ENCODE results near the gene KIF3A.

KIF3A gene

DNA sequence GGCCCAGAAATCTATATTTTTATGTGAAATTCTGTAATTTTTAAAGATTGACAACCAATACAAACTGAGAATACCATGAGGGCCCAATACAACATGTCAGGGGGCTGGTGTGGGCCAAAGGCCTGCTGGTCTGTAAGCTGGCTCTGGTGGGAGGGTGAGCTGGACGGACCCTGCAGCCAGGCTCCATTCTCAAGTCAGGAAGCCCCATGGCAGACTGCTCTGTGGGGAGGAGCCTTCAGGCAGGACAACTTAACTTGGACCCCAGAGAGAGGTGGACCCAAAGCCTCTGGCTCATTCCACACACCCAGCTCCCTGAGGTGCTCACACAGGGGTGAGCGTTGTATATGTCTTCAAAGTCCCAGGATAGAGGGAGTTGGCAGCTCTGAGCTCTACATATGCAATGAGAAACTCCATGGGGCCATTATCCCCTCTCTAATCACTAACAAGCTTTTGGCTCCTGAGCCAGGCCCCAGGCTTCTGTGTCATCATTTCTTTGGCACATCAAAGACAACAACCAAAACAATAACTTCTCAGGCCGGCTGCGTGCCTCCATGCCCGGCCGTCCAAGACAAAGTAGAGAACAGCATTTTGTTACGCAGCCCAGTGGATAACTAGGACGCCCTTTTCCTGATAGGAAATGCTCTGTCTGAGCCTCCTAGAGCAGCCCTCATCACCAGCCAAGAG lies 33.3 kb upstream of the KIF3A start:
- ATAC-seq (no peak), DNase-seq (no peak)

DNA sequence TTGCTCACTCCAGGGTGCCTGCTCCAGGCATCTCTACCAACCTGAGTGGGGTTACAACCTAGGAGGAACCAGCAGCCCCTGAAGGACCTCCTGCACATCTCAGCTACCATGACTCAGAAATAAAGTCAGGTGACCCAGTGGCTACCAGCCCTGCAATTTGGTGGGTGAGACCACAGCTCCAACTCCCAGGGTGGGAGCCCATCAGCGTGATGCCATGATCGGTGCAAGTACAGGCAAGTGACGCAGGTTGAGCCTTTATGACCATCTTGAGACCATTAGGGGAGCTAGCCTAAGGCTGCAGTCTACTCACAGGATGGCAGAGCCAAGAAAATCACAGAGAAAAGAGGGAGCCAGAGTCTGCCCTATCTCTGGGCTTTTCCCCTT lies 31.1 kb upstream of the KIF3A start:
- DNase-seq (no peak), ATAC-seq (no peak)

DNA sequence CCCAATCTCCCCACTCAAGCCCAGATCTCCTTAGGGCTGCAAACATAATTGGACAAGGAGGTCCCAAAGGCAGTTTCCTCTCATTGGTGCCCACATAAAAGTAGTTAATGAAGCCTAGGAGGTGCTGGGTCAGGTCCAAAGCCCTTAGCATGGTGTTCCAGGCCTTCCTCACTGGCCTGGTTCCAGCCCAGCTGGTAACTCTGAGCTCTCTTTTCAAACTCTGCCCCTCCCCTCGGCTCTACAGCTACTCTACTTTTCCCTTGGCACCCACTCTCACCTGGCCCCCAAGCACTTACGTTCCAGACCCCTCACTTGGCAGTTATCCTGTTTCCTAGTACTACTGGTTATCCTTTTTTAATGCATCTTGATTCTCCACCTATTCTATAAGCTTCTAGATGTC lies 29.8 kb upstream of the KIF3A start:
- ATAC-seq (no peak), DNase-seq (no peak)

DNA sequence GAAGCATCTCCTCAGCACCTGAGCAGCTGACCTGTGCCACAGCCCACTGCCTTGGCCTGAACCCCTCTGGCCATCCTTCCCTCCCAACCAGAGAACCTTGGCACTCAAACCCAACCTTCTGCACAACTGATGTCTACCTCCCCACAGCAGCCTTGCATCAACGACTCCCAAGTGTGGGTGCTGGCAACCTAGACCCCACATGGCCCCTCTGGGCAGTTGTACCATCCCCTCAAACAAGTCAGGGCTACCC lies 29.4 kb upstream of the KIF3A start:
- ATAC-seq (no peak), DNase-seq (no peak)

DNA sequence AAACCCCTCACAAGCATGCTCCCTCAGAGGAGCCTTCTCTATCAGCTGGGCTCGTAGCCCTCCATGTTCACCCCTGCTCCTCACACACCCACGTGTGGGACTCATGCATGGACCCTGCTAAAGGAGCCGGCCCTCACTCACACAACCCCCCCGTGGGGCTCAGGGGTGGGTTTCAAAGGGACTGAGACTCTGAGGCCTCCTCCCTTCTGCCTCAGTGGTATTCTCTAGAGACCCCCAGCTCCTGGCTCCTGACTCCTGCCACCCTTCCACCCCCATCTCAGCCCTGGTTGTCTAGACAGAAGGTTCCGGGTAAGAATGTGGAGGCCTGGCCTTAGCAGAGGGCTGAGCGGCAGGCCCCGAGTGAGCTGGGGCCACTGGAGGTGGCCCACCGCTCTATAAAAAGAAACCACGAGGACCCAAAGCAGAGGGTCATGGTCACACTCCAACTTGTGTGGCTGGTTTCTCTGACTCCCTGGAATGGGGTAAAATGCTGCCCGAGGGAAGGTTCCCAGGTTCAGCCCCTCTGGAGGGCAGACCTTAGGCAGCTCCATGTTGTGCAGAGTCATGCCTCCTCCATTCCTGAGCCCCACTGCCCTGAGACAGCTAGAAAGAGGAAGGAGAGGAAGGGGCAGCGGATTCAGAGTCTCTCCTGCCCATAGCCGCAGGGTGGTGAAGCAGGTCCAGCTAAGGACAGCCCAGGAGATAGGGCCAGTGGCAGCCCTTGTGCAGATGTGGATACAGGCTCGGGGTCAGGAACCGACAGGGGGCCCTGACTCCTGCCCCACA lies 28.9 kb upstream of the KIF3A start:
- DNase-seq (no peak), ATAC-seq (no peak)

DNA sequence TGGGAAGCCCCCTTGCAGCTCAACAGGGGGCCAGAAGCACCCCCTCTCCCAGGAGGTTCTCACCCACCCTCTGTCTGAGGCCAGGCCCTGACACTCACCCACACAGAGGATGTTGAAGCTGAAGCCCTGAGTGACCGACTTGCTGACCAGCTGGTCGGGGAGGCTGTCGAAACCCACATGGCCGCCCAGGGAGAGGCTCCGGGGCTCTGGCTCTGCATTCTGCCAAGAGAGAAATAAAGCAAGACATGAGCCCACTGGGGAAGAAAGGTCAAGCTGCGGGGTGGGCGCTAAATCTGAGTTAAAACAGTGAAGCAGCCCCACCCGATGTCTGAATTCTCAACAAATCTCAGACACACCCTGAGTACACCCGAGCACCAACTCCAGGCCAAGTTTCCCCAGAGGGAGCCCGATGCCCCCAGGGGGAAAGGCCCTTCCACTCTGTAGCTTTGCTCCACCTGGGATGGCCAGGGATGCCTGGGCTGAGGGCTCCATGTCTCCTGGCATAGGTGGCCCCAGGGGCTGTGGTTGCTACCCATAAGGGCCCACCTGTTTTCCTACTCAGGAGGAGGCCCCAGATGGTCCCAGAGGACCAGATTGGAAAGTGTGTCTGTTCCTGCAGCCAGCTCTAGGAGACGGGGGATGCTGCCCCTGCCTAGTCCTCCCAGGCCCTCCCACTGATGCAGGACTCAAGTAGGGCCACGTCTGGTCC lies 28.1 kb upstream of the KIF3A start:
- no peak for ATAC-seq

DNA sequence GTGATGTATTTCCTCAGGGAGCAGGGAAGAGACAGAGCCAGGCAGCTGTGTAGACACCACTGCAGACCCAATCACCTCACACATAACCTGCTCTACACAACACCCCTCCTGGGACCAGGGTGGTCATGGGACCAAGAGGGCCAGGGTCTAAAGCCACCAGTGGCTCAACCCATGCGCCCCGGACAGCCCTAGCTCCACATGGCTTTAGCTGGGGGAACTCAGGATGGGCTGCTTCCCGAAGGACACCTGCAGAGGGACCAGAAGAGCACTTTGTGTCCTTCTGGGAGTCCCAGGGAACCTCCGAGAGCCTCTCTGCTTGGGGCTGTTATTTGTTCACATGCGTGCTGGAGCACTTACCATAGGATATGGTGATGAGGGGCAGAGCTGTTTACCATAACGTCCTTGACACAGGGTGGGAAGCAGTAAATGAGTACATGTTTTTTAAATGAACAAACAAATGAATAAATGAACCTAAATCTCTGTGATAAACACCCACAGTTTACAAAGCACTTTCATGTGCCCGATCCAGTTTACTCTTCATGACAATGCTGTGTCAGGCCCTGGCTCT lies 27.4 kb upstream of the KIF3A start:
- no peak for ATAC-seq

More for the DNA sequence above, 28.1 kb upstream of the KIF3A start:
- DNase-seq = no peak

DNA sequence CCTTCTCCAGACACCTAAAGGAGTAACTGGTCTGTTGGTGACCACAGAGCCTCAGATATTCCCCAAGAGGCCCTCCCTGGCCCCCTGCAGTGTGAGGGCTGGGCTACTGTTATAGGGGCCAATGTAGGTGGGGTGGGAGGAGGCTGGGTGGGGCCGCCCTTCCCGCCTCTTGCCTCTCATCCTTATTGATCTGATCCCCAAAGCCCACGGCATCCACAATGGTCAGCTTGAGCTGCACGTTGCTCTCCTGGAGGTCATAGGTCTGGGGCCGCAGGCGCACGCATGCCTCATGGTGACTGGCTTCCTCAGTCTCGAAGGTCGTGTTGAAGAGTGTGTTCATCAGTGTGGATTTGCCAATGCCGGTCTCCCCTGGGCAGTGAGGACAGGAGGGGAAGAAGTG lies 26.7 kb upstream of the KIF3A start:
- DNase-seq (no peak), ATAC-seq (no peak)

More for the DNA sequence above, 27.4 kb upstream of the KIF3A start:
- DNase-seq = no peak

DNA sequence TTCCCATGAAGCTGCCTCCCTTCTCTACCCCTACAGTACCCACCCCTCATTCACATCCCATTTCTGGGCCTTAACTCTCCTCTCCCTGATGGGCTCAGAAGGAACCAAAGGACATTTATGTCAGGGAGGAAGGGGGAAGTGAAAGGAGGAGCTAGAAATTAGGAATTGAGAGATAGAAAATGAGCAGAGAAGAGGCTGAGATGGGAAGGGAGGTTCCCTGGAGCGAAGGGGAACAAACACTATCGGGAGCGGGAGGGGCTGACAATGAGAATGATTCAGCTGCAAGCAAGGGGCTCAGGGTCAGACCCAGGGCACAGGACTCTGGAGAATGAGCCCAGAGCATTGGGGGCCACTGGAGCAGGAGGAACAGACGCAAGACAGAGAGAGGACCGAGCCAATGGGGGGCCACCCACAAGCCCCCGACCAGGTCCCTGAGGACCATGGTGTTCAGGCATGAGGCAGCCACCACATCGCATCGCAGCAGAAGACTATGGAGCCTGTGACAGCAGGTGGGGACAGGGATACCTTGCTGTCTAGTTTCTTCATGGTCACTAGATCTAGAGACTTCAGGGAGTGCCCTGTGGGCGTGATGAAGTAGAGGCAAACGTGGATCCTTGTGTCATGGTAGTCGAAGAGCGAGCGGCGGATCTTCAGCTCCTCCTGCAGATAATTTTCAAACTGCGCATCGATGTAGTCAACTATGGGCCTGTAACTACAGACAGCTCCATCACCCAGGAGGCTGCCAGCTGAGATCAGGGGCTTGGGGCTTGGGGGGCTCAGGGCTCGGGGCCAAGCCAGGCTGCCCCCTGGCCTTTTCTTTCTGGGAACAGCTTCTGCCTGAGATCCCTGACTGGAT lies 26.1 kb upstream of the KIF3A start:
- ATAC-seq = no peak
- DNase-seq = no peak

DNA sequence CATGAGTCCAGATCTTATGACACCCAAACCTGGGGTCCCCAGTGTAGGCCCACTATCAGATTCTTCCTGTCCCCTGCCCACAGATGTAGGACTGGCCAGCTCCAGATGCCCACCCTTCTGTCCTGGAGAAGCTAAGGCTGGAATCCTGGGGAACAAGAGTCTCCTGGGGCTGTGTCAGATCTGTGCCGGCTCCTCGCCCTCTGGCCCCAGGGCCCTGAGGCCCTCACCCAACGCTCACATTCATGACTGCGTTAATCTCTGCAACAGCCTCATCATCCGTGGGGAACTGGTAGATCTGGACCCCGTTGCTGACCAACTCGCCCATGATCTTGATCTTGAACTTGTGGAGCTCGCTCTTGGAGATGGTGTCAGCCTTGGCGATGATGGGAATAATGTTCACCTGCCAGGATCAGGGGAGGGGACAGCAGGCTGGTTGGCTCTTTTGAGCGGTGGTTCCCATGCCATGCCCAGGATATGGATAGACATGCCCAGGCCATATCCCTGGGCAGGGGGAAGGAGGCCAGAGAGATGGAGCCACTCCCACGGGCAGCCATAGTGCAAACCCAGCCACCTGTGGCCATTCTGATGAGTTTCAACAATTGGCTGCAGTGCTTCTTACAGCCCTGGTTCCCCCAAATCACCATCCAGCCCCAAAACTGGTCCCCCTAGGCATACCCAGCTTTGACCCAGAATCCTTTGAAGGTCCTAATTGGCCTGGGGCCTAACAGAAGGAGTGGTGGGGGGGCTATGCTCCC lies 25.1 kb upstream of the KIF3A start:
- no peak for ATAC-seq

DNA sequence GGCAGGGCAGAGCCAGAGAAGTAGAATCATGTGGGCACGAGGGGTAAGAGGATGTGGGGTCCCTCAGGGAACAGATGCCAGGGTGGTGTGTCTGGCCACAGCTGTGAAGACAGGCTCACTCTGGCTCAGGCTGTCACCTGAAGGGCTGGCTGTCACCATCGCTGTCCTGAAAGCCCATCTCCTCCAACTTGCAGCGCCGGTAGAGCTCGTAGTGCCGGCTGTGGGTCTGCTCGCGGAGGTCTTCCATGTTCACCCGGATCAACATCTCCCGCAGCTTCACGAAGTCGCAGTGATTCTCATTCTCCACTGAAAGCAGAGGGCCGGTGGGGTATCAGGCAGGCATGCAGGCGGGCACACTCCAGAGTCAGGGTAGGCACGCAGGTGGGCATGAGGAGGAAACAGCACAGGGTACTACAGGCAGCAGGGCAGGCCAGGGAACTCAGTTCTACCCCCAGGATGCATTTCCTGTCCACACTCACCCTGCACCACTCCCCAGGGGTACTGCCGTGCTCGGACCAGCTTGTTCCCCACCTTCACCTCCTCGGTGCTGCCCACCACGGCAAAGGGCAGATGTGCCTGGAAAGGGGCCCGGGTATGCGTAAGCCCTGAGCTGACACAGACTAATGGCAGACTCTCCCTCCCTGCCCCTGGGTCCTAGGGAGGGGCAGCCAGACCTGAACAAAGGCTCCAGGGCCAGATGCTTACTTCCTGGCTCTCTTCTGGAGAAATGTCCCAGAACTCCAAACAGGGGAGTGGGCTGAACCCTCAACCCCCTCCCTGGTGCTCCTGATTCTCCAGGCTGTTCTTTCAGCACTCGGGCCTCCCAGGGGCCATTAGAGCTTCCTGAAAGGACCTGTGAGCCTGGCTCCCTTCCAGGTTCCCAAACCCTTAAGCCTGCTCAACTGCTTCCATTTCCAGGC lies 24.2 kb upstream of the KIF3A start:
- no peak for ATAC-seq
- no peak for DNase-seq

More for the DNA sequence above, 25.1 kb upstream of the KIF3A start:
- DNase-seq = no peak

DNA sequence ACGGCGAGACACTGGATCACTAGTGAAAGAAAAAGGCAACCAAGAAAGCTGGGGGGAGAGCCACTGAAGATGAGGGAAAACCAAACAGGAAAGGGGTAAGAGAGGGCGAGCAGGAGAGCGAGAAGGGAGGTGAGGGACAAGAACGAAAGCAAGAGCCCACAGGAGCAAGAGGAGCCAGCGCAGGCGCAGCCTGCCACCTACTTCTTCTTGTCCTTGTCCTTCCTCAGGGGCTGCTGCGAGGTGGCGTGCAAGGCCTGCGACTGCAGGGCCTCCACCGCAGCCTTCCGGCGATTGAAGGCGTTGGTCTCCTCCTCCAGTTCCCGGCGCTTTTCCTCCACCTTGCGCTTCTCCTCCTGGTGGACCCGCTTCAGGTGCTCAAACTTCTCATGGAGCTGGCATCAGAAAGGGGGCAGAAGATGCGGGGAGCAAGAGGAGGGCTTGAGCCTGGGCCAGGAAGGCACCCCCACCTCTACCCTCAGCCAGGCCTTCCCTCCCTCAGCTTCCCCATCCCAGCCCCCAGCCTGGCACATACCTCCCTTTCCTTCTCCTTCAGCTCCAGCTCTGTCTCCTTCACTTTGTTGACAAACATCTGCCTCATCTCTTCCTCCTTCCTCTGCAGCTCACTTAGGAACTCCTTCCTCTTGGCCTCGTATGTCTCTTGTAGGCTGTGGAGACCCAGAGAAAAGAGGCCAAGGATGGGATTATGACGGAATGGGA lies 23.4 kb upstream of the KIF3A start:
- ATAC-seq = no peak
- no peak for DNase-seq

DNA sequence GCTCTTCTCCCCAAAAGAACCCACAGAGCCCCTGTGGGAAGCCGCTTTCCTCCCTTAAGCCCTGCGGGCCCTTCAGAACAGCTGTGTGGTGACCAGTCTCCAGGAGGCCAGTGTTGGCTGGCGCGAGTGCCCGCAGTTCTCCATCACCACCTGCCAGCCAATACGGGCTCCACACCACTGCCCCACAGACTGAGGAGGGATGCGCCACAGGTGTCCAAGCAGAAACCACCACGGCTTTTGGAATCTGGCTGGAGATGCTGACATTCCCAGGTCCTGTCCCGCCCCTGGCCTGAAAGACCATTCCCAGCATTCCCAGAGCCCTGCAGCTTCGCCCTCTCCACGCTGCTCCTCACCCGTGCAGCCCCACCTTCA lies 22.7 kb upstream of the KIF3A start:
- ATAC-seq (no peak), DNase-seq (no peak)

DNA sequence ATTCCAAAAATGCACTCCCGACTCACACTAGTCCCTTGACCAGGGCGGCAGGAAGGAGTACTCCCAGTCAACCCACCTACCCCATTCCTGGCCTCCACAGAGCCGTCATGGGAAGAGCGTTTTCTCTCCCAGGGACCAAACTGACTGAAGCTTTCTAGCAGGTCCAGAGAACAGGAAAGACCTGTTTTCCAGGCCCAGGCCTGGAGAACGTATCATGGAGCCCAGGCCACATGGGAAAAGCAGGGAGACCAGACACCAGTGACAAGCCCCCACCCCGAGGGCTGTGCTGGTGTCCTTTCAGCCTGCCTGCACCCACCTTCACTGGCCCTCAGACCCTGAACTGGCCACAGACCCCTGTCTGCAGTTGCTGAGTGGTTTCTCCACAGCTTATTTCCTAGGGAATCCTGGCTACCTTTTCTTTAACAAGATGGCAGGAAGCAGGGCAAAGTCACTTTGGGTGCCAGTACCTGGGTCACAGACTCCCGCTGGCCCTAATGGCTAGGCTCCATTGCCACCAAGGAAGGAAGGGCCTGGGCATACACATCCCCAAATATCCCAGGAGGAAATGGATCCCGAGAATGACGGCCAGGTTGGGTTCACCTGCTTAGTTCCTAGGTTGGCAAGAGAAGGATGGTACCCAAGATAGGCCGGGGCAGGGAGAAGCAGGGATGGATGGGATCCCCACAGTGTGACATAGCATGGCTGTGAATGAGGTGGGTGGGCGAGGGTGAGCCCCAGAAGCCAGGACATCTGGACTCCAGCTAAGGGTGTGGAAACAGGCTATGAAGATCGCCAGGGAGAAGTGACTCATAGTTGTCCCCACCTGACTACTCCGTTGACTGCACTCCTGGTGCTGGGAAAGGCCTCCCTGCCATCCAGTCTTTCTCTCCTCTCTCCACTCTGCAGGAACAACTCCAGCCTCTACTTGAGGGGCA lies 22.0 kb upstream of the KIF3A start:
- ATAC-seq (no peak), DNase-seq (no peak)

DNA sequence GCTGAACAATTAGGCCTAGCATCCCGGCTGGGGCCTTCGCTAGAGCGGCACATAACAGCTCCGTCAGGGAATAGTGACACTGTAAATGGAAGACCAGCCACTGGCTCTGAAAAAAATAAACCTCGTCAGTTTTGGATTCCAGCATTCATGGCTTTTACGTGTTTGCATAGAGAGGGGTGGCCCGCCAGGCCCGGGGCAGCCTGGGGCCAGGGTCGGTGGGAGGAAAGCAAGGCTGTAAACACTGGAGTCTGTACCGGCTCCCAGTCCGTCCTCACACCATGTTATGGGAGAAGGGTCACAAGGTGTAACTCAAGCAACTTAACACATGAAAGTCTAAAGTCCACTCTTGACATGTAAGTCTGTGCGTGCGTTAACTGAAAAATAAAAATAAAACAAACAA lies 21.1 kb upstream of the KIF3A start:
- ATAC-seq = no peak
- DNase-seq = no peak

DNA sequence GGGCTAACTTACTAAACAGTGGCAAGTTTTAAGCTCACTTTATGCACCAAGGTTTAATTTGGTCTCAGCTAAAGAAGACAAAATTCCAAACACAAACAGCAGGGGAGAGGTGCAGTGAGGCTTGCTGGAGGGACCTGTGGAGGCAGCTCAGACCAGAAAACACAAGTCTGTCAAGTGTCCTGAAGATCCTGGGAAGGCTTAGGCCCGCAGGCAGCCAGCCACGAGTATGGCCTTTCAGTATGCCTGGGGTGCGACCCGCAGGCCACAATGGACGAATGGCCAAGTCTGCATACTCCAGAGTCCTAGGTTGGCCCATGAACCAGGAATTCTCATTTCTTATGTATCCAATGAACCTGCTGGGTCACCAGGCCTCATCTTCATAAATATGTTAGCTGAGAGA lies 19.2 kb upstream of the KIF3A start:
- ATAC-seq (no peak), DNase-seq (no peak)

DNA sequence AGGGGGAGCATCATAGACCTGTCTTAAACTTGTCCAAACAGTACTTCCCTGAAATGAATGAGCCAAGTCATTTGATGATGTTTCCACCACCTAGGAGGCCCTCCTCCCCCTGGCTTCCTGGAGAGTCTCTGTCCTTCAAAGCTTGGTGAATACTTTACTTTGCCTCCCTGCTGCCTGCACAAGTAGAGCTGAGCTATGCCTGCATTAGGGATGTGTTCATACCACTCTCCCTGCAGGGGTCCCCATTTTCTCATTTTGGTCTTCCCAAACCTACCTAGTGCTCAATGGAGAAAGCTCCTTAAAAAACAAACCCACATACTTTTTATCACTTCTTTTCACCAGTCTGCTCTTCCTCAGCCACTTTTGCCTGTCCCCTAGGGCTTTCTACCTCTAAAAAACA lies 17.6 kb upstream of the KIF3A start:
- ATAC-seq (no peak), DNase-seq (no peak)

DNA sequence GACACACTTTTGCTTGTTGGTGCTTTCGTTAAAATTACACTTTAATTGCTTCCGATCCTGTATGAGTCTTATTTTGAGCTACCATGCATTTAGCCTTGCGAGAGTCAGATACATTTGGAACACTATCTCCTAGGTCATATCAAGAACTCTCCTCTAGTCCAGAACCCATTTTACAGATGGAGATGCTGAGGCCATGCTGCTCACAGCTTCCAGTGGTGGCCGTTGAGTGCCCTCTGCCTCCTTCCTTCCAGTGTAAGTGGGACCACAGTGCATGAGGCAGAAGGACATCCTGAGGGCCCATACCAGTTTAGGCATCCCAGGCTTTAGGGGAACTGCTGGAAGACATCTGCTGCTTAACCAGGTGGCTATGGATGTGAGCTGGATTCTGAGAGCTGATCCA lies 16.8 kb upstream of the KIF3A start:
- DNase-seq = no peak
- no peak for ATAC-seq
